ENCODE data around the gene TROAP.

Gene TROAP

GRCh38 chr12:49344486-49345050 is 21.5 kb downstream of the TROAP start:
- no peak for DNase-seq

- no peak for DNase-seq
These were observed 22.2 kb downstream of the TROAP start for GRCh38 chr12:49345051-49345824.

GRCh38 chr12:49345825-49346658 is 23.0 kb downstream of the TROAP start:
- DNase-seq = no peak

GRCh38 chr12:49346659-49347310 is 23.7 kb downstream of the TROAP start, which contains the start of gene DNAJC22:
DNAJC22 (plus strand) TSS chr12:49346888; CDS start chr12:49348873, 1,985 bp downstream.
- no peak for DNase-seq

GRCh38 chr12:49347311-49348193 is 24.5 kb downstream of the TROAP start:
- peak; percentile 13 to 35 for DNase-seq

- DNase-seq = no peak
These were observed 25.7 kb downstream of the TROAP start for GRCh38 chr12:49348781-49349180.

GRCh38 chr12:49349266-49349665 is 26.2 kb downstream of the TROAP start:
- no peak for DNase-seq

GRCh38 chr12:49352351-49352750 is 29.3 kb downstream of the TROAP start:
- no peak for DNase-seq

GRCh38 chr12:49355913-49356312 is 32.9 kb downstream of the TROAP start:
- no peak for DNase-seq

- DNase-seq = peak; percentile 9 to 58
These were observed 34.1 kb downstream of the TROAP start for GRCh38 chr12:49357103-49357678.

GRCh38 chr12:49358483-49359141 is 35.6 kb downstream of the TROAP start:
- peak; percentile 88 to 93 for DNase-seq

GRCh38 chr12:49359671-49360070 is 36.6 kb downstream of the TROAP start:
- DNase-seq = no peak

GRCh38 chr12:49362077-49362476 is 39.0 kb downstream of the TROAP start:
- no peak for DNase-seq

- peak in 1 of 2 experiments; percentile 21 for DNase-seq
These were observed 41.9 kb downstream of the TROAP start for GRCh38 chr12:49364989-49365388.

GRCh38 chr12:49365542-49365941 is 42.5 kb downstream of the TROAP start:
- DNase-seq = no peak

GRCh38 chr12:49366096-49366651 is 43.1 kb downstream of the TROAP start:
- DNase-seq = no peak

- peak; percentile 86 to 89 for DNase-seq
These were observed 43.8 kb downstream of the TROAP start for GRCh38 chr12:49366652-49367380.

- peak; percentile 34 to 56 for DNase-seq
These were observed 44.6 kb downstream of the TROAP start, which contains the start of gene SPATS2 for GRCh38 chr12:49367381-49368239. SPATS2 (plus strand) TSS chr12:49367462; CDS start chr12:49461013, 93,551 bp downstream.

GRCh38 chr12:49368240-49368600 is 45.2 kb downstream of the TROAP start:
- DNase-seq = no peak
